Loucy (cell line): ENCODE results near the gene TASP1.

ENCODE experiments used
- H2AFZ ChIP-seq: fragments of 200-600 bp; sonication (generic); 2 replicates; pipeline ENCODE4 v1.6.0; 2016; ENCODE audit warnings: antibody characterized with exemption, mild to moderate bottlenecking, low read length, moderate library complexity
- H3F3A ChIP-seq: fragments of 200-600 bp; 2 replicates; pipeline ENCODE4 v1.6.0; 2016; ENCODE audit warnings: antibody characterized with exemption, low read depth, mild to moderate bottlenecking
- H3K27me3 ChIP-seq: fragments of 200-600 bp; sonication (generic); 2 replicates; pipeline ENCODE4 v1.6.1; 2014; ENCODE audit warnings: low read length, mild to moderate bottlenecking; ENCODE audit not compliant: insufficient read depth, poor library complexity, severe bottlenecking
- H3K36me3 ChIP-seq: fragments of 200-600 bp; sonication (generic); 2 replicates; pipeline ENCODE4 v1.6.1; 2016; ENCODE audit warnings: low read length; ENCODE audit not compliant: insufficient read depth
- H3K4me1 ChIP-seq: fragments of 200-600 bp; sonication (generic); 2 replicates; pipeline ENCODE4 v1.5.1; 2014; ENCODE audit warnings: low read length, mild to moderate bottlenecking; ENCODE audit not compliant: insufficient read depth, poor library complexity, severe bottlenecking
- H3K4me2 ChIP-seq: fragments of 200-600 bp; sonication (generic); 2 replicates; pipeline ENCODE4 v1.6.0; 2014; ENCODE audit warnings: antibody characterized with exemption, low read length, low read depth, mild to moderate bottlenecking; ENCODE audit not compliant: poor library complexity, severe bottlenecking
- H3K4me3 ChIP-seq: fragments of 200-600 bp; sonication (generic); 2 replicates; pipeline ENCODE4 v1.5.1; 2014; ENCODE audit warnings: low read length, mild to moderate bottlenecking, mixed read lengths; ENCODE audit not compliant: poor library complexity, severe bottlenecking
- H3K79me2 ChIP-seq: fragments of 200-600 bp; sonication (generic); 2 replicates; pipeline ENCODE4 v1.6.1; 2014; ENCODE audit warnings: low read length; ENCODE audit not compliant: insufficient read depth
- H3K9ac ChIP-seq: fragments of 200-600 bp; sonication (generic); 2 replicates; pipeline ENCODE4 v1.6.0; 2014; ENCODE audit warnings: mild to moderate bottlenecking, low read depth, low read length, moderate library complexity; ENCODE audit not compliant: poor library complexity, severe bottlenecking
- H3K9me2 ChIP-seq: fragments of 200-600 bp; sonication (generic); replicated peaks from 2 replicates; pipeline ENCODE4 v1.6.1; 2016; ENCODE audit warnings: low read depth, low read length, mixed read lengths
- H3K9me3 ChIP-seq: fragments of 200-600 bp; sonication (generic); 2 replicates; pipeline ENCODE4 v1.6.1; 2014; ENCODE audit warnings: mild to moderate bottlenecking, antibody characterized with exemption, low read length, low read depth; ENCODE audit not compliant: insufficient read depth
- H4K20me1 ChIP-seq: fragments of 200-600 bp; sonication (generic); 2 replicates; pipeline ENCODE4 v1.6.0; 2014; ENCODE audit warnings: antibody characterized with exemption, low read length, mild to moderate bottlenecking; ENCODE audit not compliant: insufficient read depth, poor library complexity, severe bottlenecking
- CTCF ChIP-seq: fragments of 200-600 bp; sonication (generic); conservative IDR thresholded peaks from 2 replicates; pipeline ENCODE4 v1.5.1; 2014; ENCODE audit warnings: mild to moderate bottlenecking, antibody characterized with exemption, low read length
- EZH2phosphoT487 ChIP-seq: fragments of 200-600 bp; IDR thresholded peaks from 2 replicates; pipeline ENCODE4 v1.6.1; 2018; ENCODE audit warnings: antibody characterized with exemption, mild to moderate bottlenecking, moderate library complexity, borderline replicate concordance

Gene TASP1

GRCh38 chr20:13650474-13650873 is 11.7 kb upstream of the TASP1 start:
- H4K20me1 ChIP-seq, result no peaks in the 10 kb centered on the region
- H3K4me2 ChIP-seq, result no peak overlapping the region
- no peak for TF ChIP-seq CTCF
- no peak for TF ChIP-seq EZH2phosphoT487
- no peaks in the 10 kb centered on the region for H3K79me2 ChIP-seq
- H2AFZ ChIP-seq, result no peak overlapping the region
- H3K9ac ChIP-seq, result no peak overlapping the region
- no peak overlapping the region for H3K4me3 ChIP-seq
- H3K36me3 ChIP-seq, result no peaks in the 10 kb centered on the region
- H3K27me3 ChIP-seq, result no peaks in the 10 kb centered on the region
- H3K9me3 ChIP-seq, result no peaks in the 10 kb centered on the region
- no peaks in the 10 kb centered on the region for H3F3A ChIP-seq
- H3K9me2 ChIP-seq, result no peaks in the 10 kb centered on the region
- H3K4me1 ChIP-seq, result no peaks in the 10 kb centered on the region

GRCh38 chr20:13648291-13649228 is 9.8 kb upstream of the TASP1 start:
- Histone ChIP-seq H3K36me3 (no peaks in the 10 kb centered on the region), H3K9ac (no peak overlapping the region), H3K9me2 (no peaks in the 10 kb centered on the region), H4K20me1 (no peaks in the 10 kb centered on the region), H3F3A (no peaks in the 10 kb centered on the region), H3K27me3 (peaks cover 7% of the 10 kb centered on the region), H3K9me3 (no peaks in the 10 kb centered on the region), H3K79me2 (no peaks in the 10 kb centered on the region), H3K4me1 (no peaks in the 10 kb centered on the region), H3K4me3 (no peak overlapping the region), H3K4me2 (no peak overlapping the region), H2AFZ (no peak overlapping the region)
- TF ChIP-seq CTCF (no peak), EZH2phosphoT487 (no peak)

- peaks cover 45% of the 10 kb centered on the region for H3K27me3 ChIP-seq
- H3K9ac ChIP-seq, result no peak overlapping the region
- H2AFZ ChIP-seq, result no peak overlapping the region
- no peaks in the 10 kb centered on the region for H3F3A ChIP-seq
- H3K4me3 ChIP-seq, result no peak overlapping the region
- H3K36me3 ChIP-seq, result no peaks in the 10 kb centered on the region
- no peaks in the 10 kb centered on the region for H3K9me2 ChIP-seq
- TF ChIP-seq EZH2phosphoT487 (no peak), CTCF (no peak)
- no peak overlapping the region for H3K4me2 ChIP-seq
- no peaks in the 10 kb centered on the region for H3K79me2 ChIP-seq
- H4K20me1 ChIP-seq, result no peaks in the 10 kb centered on the region
- H3K4me1 ChIP-seq, result peaks cover 3% of the 10 kb centered on the region
- no peaks in the 10 kb centered on the region for H3K9me3 ChIP-seq
Measured at GRCh38 chr20:13644010-13644409, 5.3 kb upstream of the TASP1 start.
